Lung (tissue), 12 donors: ENCODE data around the gene GSAP. TPM values are rescaled to one million over a fixed set of nuclear protein-coding genes. Genes with fewer than 3 reads are reported as not detected.

Experiments
- ATAC-seq: fragments of 200-7000 bp; cut with Tn5 transposase; one replicate; pipeline ENCODE4 v1.9.1; 2020; ENCODE audit warnings: moderate number of reproducible peaks; ENCODE audit not compliant: insufficient read depth, low FRiP score
- DNase-seq, 3 donors: peaks; one replicate each; pipeline ENCODE4 v3.0.0-alpha.2; 2013 to 2017
- H3K27ac ChIP-seq, 2 donors: one replicate each; pipeline ENCODE4 v1.5.1; 2013; ENCODE audit warnings: mild to moderate bottlenecking in 2 of 2, moderate library complexity in 2 of 2, control low read depth in 1 of 2, inconsistent platforms in 1 of 2, low read depth in 1 of 2, low read length in 1 of 2
- H3K27me3 ChIP-seq, 3 donors: one replicate each; pipeline ENCODE4 v1.5.1; 2013; ENCODE audit warnings: low read length in 2 of 3; ENCODE audit not compliant: control insufficient read depth in 3 of 3, insufficient read depth in 3 of 3
- H3K36me3 ChIP-seq, 4 donors: one replicate each; pipeline ENCODE4 v1.5.1; 2013; ENCODE audit warnings: low read length in 4 of 4, mild to moderate bottlenecking in 1 of 4, moderate library complexity in 1 of 4; ENCODE audit not compliant: control insufficient read depth in 4 of 4, insufficient read depth in 4 of 4
- H3K4me1 ChIP-seq, 5 donors: one replicate each; pipeline ENCODE4 v1.5.1; 2013; ENCODE audit warnings: low read length in 5 of 5, mild to moderate bottlenecking in 2 of 5, moderate library complexity in 1 of 5; ENCODE audit not compliant: control insufficient read depth in 5 of 5, insufficient read depth in 5 of 5
- H3K4me3 ChIP-seq: one replicate; pipeline ENCODE4 v1.5.1; 2013; ENCODE audit warnings: mild to moderate bottlenecking, control low read depth, moderate library complexity
- H3K9ac ChIP-seq, 2 donors: one replicate each; pipeline ENCODE4 v1.5.1; 2013; ENCODE audit warnings: low read length in 2 of 2, control low read depth in 1 of 2; ENCODE audit not compliant: insufficient read depth in 1 of 2
- H3K9me3 ChIP-seq, 4 donors: one replicate each; pipeline ENCODE4 v1.5.1; 2013; ENCODE audit warnings: low read length in 3 of 4, mild to moderate bottlenecking in 1 of 4, moderate library complexity in 1 of 4; ENCODE audit not compliant: control insufficient read depth in 4 of 4, insufficient read depth in 3 of 4
- CTCF ChIP-seq: IDR thresholded peaks from 2 replicates; pipeline ENCODE4 v1.5.1; 2012; ENCODE audit warnings: mild to moderate bottlenecking; ENCODE audit errors: control extremely low read depth, extremely low read depth
- WGBS, 2 donors: extraction: QIAGEN DNeasy Blood & Tissue Kit; methylation state at CpG; one replicate each; pipeline ENCODE4 v1.1.7; 2013; 5-methylcytosine and 5-hydroxymethylcytosine counted together
- polyA plus RNA-seq, 2 donors: library from polyadenylated mRNA; stranded (reverse); fragments of 200-250 nt; gene quantifications; one replicate each; pipeline ENCODE4 v1.2.1, GENCODE V29; 2013
- total RNA-seq, 2 donors: library from RNA; depleted of rRNA in 1 of 2; stranded (reverse); fragments of >200 nt in 1 of 2; gene quantifications; one replicate each; pipeline ENCODE4 v1.2.1, GENCODE V29; 2014 to 2021
- donor health status: control.
- donor health status: control.
- donor health status: Bipolar disorder and iron deficiency.
- donor health status: healthy.
- donor health status: DM: yes; HTN: yes; CAD: no.

Gene GSAP
- total and polyA plus RNA-seq, 4 donors, result 26.4 to 99.3 (median 57.4) TPM

- no peak for ATAC-seq
- no peak overlapping the region for H3K4me3 ChIP-seq
These were observed 62.8 kb downstream of the GSAP start for GRCh38 chr7:77353407-77353721.

GRCh38 chr7:77352665-77353406, 63.3 kb downstream of the GSAP start:
- DNase-seq (no peak), ATAC-seq (no peak)
- no peaks in the 10 kb centered on the region for H3K9me3 ChIP-seq
- no peak overlapping the region for H3K4me3 ChIP-seq
- H3K36me3 ChIP-seq, result peaks cover 0 to 2% (median 0%) of the 10 kb centered on the region in 4 donors
- no peak overlapping the region for H3K9ac ChIP-seq
- H3K4me1 ChIP-seq, result peaks cover 0 to 12% (median 0%) of the 10 kb centered on the region in 5 donors
- no peaks in the 10 kb centered on the region for H3K27me3 ChIP-seq
- no peak overlapping the region for H3K27ac ChIP-seq
- TF ChIP-seq CTCF, result no peak
- WGBS, 2 donors, result 40 to 56% methylated on average over 4 of the region's 4 CpGs

More at GRCh38 chr7:77353407-77353721, 62.8 kb downstream of the GSAP start:
- Histone ChIP-seq H3K9ac (no peak overlapping the region), H3K27ac (no peak overlapping the region), H3K9me3 (no peaks in the 10 kb centered on the region), H3K36me3 (peaks cover 0 to 2% (median 0%) of the 10 kb centered on the region in 4 donors), H3K27me3 (no peaks in the 10 kb centered on the region), H3K4me1 (peaks cover 0 to 9% (median 0%) of the 10 kb centered on the region in 5 donors)
- TF ChIP-seq CTCF, result no peak
- 59 to 63% methylated on average over 1 of the region's 1 CpG for WGBS, 2 donors
- no peak for DNase-seq

GRCh38 chr7:77351539-77352004, 64.6 kb downstream of the GSAP start:
- H3K9ac ChIP-seq, result no peak overlapping the region
- no peak overlapping the region for H3K4me3 ChIP-seq
- DNase-seq, result peak in 2 of 3 donors; percentile 21 to 27
- H3K9me3 ChIP-seq, result no peaks in the 10 kb centered on the region
- H3K4me1 ChIP-seq, result peaks cover 0 to 12% (median 0%) of the 10 kb centered on the region in 5 donors
- H3K27me3 ChIP-seq, result no peaks in the 10 kb centered on the region
- H3K27ac ChIP-seq, result peak overlapping the region in 1 of 2 donors; percentile 35
- peaks cover 0 to 2% (median 0%) of the 10 kb centered on the region in 4 donors for H3K36me3 ChIP-seq
- WGBS, 2 donors, result 20 to 42% methylated on average over 5 of the region's 5 CpGs
- TF ChIP-seq CTCF, result no peak
- ATAC-seq, result peak; percentile 60
